IPS-18c (cell line): ENCODE measurements around the gene WDR38.

Experiments used
- H3K4me3 ChIP-seq: 2 replicates; pipeline ENCODE4 v1.7.0; 2013; ENCODE audit warnings: low read depth, mild to moderate bottlenecking, low read length, moderate library complexity; ENCODE audit not compliant: insufficient read depth
- H3K9me3 ChIP-seq: one replicate; pipeline ENCODE4 v1.6.1; 2013; ENCODE audit warnings: mild to moderate bottlenecking, low read length, moderate library complexity; ENCODE audit not compliant: control insufficient read depth, insufficient read depth

WDR38 gene

GRCh38 chr9:124889006-124889405 lies 35.7 kb downstream of the WDR38 start:
- Histone ChIP-seq H3K4me3 (no peak overlapping the region), H3K9me3 (no peaks in the 10 kb centered on the region)

GRCh38 chr9:124890179-124890578 lies 36.9 kb downstream of the WDR38 start:
- Histone ChIP-seq H3K9me3 (no peaks in the 10 kb centered on the region), H3K4me3 (no peak overlapping the region)

GRCh38 chr9:124894035-124894740 lies 40.9 kb downstream of the WDR38 start:
- H3K4me3 ChIP-seq, result no peak overlapping the region

GRCh38 chr9:124894741-124895170 lies 41.5 kb downstream of the WDR38 start:
- no peak overlapping the region for H3K4me3 ChIP-seq
- no peaks in the 10 kb centered on the region for H3K9me3 ChIP-seq

More at GRCh38 chr9:124894035-124894740, 40.9 kb downstream of the WDR38 start:
- H3K9me3 ChIP-seq, result no peaks in the 10 kb centered on the region

GRCh38 chr9:124897570-124898460 lies 44.6 kb downstream of the WDR38 start:
- Histone ChIP-seq H3K9me3 (no peaks in the 10 kb centered on the region), H3K4me3 (no peak overlapping the region)

- no peak overlapping the region for H3K4me3 ChIP-seq
- no peaks in the 10 kb centered on the region for H3K9me3 ChIP-seq
Measured at GRCh38 chr9:124899845-124900244, 46.6 kb downstream of the WDR38 start.

GRCh38 chr9:124906966-124907365 lies 53.7 kb downstream of the WDR38 start:
- Histone ChIP-seq H3K4me3 (no peak overlapping the region), H3K9me3 (no peaks in the 10 kb centered on the region)
